Mammary epithelial cell (primary cell): ENCODE data around the gene OR4D2.

Experiments
- EZH2 ChIP-seq: IDR thresholded peaks from 2 replicates; pipeline ENCODE4 v1.6.1; 2012; ENCODE audit warnings: low read length, inconsistent platforms, borderline replicate concordance
- TF ChIP-seq, protein P1 (sequence below), 2 donors: IDR thresholded peaks in 1 of 2; conservative IDR thresholded peaks in 1 of 2; 2 replicates each; pipeline ENCODE4 v1.5.1; 2011 to 2012; ENCODE audit warnings: inconsistent platforms in 2 of 2, low read length in 2 of 2, mild to moderate bottlenecking in 2 of 2, control low read depth in 1 of 2, low read depth in 1 of 2; ENCODE audit not compliant: insufficient read depth in 1 of 2; ENCODE audit errors: extremely low read depth in 1 of 2

DNA sequence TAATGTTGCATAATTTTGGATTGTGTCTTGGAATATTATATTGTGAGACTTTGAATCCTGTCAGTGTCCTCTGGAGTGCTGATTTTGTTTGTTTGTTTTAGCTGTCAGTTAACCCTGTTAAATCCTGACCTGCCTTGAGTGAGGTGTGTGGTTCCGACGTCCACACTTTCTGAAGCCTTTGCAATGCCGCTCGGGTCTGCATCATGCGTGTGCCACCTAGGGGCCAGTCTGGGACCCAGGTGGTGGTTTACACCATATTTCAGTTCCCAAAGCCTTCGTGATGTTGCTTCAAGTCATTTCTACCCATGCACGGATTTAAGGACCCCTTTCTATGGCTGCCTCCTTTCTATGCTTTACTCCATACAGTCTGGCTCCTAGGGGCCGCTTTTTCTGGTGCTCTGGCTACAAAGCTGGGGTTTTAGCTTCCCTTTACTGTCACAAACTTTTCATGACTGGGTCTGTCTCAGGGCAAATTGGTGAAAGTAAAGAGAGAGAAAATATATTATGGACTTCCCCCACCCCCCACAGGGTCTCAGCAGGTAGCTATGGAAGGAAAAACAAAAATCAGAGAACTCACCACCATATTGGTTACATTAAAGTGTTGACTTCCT lies 30.0 kb upstream of the OR4D2 start:
- TF ChIP-seq, protein P1, sequence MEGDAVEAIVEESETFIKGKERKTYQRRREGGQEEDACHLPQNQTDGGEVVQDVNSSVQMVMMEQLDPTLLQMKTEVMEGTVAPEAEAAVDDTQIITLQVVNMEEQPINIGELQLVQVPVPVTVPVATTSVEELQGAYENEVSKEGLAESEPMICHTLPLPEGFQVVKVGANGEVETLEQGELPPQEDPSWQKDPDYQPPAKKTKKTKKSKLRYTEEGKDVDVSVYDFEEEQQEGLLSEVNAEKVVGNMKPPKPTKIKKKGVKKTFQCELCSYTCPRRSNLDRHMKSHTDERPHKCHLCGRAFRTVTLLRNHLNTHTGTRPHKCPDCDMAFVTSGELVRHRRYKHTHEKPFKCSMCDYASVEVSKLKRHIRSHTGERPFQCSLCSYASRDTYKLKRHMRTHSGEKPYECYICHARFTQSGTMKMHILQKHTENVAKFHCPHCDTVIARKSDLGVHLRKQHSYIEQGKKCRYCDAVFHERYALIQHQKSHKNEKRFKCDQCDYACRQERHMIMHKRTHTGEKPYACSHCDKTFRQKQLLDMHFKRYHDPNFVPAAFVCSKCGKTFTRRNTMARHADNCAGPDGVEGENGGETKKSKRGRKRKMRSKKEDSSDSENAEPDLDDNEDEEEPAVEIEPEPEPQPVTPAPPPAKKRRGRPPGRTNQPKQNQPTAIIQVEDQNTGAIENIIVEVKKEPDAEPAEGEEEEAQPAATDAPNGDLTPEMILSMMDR (conservative IDR thresholded peaks at IDR 0.05 in 1 of 2, IDR thresholded peaks at IDR 0.05 in 1 of 2; ENCODE audit: extremely low read depth in 1 of 2, insufficient read depth in 1 of 2, low read depth in 1 of 2, low read length in 2 of 2), result peak; percentile 40 to 52
- TF ChIP-seq EZH2, result no peak
